ENCODE results near the gene NHLRC2.
A peak's percentile ranks its signal among the peaks of the same experiment; 100 is the strongest.

NHLRC2 gene

DNA sequence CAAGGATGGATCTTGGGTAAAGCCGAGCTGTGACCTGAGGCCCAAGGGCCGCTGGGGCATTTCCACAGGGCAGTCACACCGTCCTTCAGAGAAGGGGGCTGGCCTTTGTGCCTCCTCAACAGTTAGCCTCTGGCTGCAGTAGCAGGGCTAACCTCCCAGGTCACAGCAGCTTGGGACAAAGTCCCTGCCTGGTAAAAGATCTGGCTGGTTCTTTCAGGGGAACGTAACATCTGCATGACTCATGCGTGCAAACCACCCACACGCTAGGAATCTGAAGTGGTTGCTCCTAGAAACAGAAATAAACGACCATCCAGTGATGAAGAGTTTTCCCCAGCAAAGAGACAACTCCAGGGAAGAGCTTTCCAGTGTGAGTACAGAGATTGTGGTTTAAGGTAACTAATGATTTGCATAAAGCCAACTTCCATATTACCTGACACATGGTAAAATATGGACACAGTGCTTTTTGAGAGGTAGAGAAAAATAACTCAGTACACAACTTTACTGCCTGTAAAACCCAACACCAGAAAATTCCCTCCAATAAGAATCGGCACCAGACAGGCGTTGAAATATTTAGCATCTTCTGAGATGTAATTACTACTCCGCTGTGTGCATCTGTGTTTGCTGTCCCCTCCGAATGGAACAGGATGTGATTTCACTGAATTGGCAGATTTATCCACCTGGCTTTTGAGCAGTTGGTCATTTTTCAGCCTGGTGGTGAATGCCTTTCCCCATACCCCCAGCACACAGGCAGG lies 104.3 kb downstream of the NHLRC2 start:
- Histone ChIP-seq H3K27ac (ENCODE audit: low read depth, low read length) (peak overlapping the region; percentile 33), H3K9ac (ENCODE audit: low read depth, low read length) (no peak overlapping the region), H3K4me3 (ENCODE audit: low read depth, low read length) (no peak overlapping the region), H3K27me3 (ENCODE audit: control insufficient read depth, insufficient read depth, low read length) (no peaks in the 10 kb centered on the region), H3K36me3 (ENCODE audit: control insufficient read depth, insufficient read depth, low read length) (no peaks in the 10 kb centered on the region), H3K4me1 (ENCODE audit: control insufficient read depth, insufficient read depth, low read length) (no peaks in the 10 kb centered on the region), H3K9me3 (ENCODE audit: control insufficient read depth, insufficient read depth, low read length) (no peaks in the 10 kb centered on the region)

DNA sequence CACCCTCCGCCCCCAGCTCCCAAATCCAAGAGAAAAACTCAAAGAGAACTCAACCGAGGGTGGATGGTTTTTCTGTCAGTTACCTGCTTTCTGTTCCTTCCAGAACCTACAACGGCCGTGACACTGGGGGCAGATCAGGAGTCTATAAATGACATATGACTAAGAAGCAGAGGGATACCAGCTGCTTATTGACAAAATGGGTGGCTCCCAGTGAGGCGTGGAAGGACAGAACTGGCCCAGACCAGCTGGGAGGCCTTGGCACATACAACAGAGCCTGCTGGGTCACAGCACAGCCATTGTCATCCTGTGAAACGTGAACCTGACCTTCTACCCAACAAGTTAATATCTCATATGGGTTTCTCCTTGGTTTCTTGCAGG lies 104.9 kb downstream of the NHLRC2 start:
- Histone ChIP-seq H3K9me3 (ENCODE audit: control insufficient read depth, insufficient read depth, low read length) (no peaks in the 10 kb centered on the region), H3K9ac (ENCODE audit: low read depth, low read length) (no peak overlapping the region), H3K36me3 (ENCODE audit: control insufficient read depth, insufficient read depth, low read length) (no peaks in the 10 kb centered on the region), H3K4me3 (ENCODE audit: low read depth, low read length) (no peak overlapping the region), H3K27ac (ENCODE audit: low read depth, low read length) (peak overlapping the region; percentile 19), H3K27me3 (ENCODE audit: control insufficient read depth, insufficient read depth, low read length) (no peaks in the 10 kb centered on the region), H3K4me1 (ENCODE audit: control insufficient read depth, insufficient read depth, low read length) (no peaks in the 10 kb centered on the region)

DNA sequence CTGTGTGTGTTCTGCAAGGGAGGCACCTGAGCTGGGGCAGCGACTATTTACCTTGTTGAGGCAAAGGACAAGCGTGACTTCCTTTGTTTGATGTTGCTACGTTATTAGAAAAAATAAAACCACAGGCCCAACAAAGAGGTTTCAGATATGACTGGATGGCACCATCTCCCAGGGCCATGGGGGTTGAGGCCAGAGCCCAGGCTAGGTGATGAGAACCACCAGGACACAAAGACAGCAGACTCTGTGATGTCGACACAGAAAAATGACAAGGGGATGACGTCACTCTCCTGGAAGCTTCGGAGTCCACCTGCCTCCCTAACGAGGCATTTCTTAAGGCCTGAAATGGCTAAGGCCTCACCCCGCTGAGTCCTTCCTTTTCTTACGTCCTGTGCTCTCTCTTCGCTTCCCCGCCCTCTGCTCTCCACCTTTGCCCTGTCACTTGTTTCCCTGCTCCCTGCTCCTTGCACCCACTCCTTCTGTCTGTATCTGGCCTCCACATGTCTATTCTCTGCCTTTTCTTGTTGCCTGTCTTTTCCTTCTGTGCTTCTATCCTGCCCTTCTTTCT lies 106.2 kb downstream of the NHLRC2 start:
- H3K27me3 ChIP-seq (ENCODE audit: control insufficient read depth, insufficient read depth, low read length): no peaks in the 10 kb centered on the region
- no peak overlapping the region for H3K4me3 ChIP-seq (ENCODE audit: low read depth, low read length)
- H3K36me3 ChIP-seq (ENCODE audit: control insufficient read depth, insufficient read depth, low read length): no peaks in the 10 kb centered on the region
- H3K4me1 ChIP-seq (ENCODE audit: control insufficient read depth, insufficient read depth, low read length): no peaks in the 10 kb centered on the region
- peak overlapping the region; percentile 3 for H3K27ac ChIP-seq (ENCODE audit: low read depth, low read length)
- H3K9me3 ChIP-seq (ENCODE audit: control insufficient read depth, insufficient read depth, low read length): no peaks in the 10 kb centered on the region
- no peak overlapping the region for H3K9ac ChIP-seq (ENCODE audit: low read depth, low read length)

DNA sequence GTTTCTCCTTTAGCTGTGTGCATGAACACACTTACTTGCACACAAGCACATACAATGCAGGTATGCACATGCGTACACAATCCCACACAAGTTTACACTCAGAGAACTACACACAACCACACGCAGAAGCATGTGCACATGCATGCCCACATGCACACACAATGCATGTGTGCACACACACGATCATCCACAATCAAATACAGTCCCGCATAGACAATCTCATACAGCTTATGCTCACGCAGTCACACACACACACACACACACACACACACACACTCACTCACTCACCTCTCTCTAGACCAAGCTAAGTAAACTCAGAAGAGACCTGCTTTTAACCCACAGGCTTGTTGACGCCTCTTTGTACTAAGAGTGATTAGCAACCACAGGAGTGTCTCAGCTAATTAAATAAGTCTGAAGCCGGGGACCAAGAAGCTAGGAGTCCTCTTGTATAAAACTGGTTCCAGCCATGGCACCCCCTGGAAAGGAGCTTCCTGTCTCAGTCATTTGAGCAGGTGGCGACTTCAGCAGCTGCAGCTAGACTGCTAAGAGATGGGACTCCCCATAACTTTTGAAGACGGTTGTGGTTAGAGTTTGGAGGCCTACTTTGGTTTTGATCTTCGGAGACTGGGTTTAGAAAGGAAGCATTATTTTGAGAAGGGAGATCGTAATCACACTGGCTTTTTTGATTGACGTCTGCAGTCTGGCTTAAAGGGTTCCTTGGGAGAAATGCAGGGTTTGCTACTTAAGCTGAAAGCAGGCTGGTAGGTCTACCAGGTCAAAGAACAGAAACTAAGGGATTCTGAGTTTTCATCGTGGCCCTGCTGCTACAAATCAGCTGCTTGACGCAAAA lies 106.9 kb downstream of the NHLRC2 start:
- Histone ChIP-seq H3K27ac (ENCODE audit: low read depth, low read length) (no peak overlapping the region), H3K4me1 (ENCODE audit: control insufficient read depth, insufficient read depth, low read length) (no peaks in the 10 kb centered on the region), H3K36me3 (ENCODE audit: control insufficient read depth, insufficient read depth, low read length) (no peaks in the 10 kb centered on the region), H3K4me3 (ENCODE audit: low read depth, low read length) (no peak overlapping the region), H3K27me3 (ENCODE audit: control insufficient read depth, insufficient read depth, low read length) (no peaks in the 10 kb centered on the region), H3K9ac (ENCODE audit: low read depth, low read length) (no peak overlapping the region), H3K9me3 (ENCODE audit: control insufficient read depth, insufficient read depth, low read length) (no peaks in the 10 kb centered on the region)

DNA sequence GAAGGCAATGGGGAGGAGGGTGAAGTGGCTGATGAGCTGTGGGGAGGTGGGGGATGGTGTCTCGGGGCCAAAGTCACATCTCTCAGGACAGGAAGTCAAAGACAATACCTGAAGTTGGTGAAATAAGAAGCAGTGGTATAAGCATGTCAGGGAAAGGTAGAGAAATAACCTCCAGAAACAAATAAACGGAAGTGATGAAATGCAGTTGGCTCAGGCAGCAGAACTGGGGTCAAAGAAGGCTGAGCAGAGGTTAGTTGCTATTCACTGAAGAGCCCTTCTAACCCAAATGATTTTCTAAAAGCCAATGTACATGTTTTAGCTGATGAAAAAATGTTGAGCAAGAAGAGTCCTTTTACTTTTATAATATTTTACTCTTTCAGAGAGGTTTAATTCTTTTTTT lies 110.6 kb downstream of the NHLRC2 start:
- Histone ChIP-seq H3K27me3 (ENCODE audit: control insufficient read depth, insufficient read depth, low read length) (no peaks in the 10 kb centered on the region), H3K27ac (ENCODE audit: low read depth, low read length) (no peak overlapping the region), H3K4me1 (ENCODE audit: control insufficient read depth, insufficient read depth, low read length) (no peaks in the 10 kb centered on the region; the same call in none of the 2 replicates), H3K4me3 (ENCODE audit: low read depth, low read length) (no peak overlapping the region), H3K9ac (ENCODE audit: low read depth, low read length) (no peak overlapping the region), H3K9me3 (ENCODE audit: control insufficient read depth, insufficient read depth, low read length) (no peaks in the 10 kb centered on the region; the same call in none of the 2 replicates), H3K36me3 (ENCODE audit: control insufficient read depth, insufficient read depth, low read length) (no peaks in the 10 kb centered on the region)

DNA sequence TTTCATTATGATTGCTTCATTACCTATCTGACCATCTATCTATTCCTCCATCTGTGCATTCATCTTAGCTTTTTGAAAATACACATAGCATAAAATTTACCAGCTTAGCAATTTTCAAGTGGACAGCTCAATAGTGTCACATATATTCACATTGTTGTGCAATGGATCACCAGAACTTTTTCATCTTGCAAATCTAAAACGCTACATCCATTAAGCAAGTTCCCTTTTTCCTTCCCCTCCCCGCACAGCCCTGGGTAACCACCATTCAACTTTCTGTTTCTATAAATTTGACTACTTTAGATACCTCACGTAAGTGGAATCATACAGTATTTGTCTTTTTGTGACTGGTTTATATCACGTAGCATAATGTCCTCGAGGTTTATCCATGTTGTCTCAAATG lies 111.2 kb downstream of the NHLRC2 start:
- Histone ChIP-seq H3K4me3 (ENCODE audit: low read depth, low read length) (no peak overlapping the region), H3K9ac (ENCODE audit: low read depth, low read length) (no peak overlapping the region), H3K36me3 (ENCODE audit: control insufficient read depth, insufficient read depth, low read length) (no peaks in the 10 kb centered on the region), H3K4me1 (ENCODE audit: control insufficient read depth, insufficient read depth, low read length) (no peaks in the 10 kb centered on the region; the same call in none of the 2 replicates), H3K27ac (ENCODE audit: low read depth, low read length) (no peak overlapping the region), H3K27me3 (ENCODE audit: control insufficient read depth, insufficient read depth, low read length) (no peaks in the 10 kb centered on the region), H3K9me3 (ENCODE audit: control insufficient read depth, insufficient read depth, low read length) (no peaks in the 10 kb centered on the region; the same call in none of the 2 replicates)
